ENCODE results near the gene OR6C75. TPM values are rescaled to one million over a fixed set of nuclear protein-coding genes. Genes with fewer than 3 reads are reported as not detected.
"Not testable (repeated sequence)": the region's sequence is repeated elsewhere in the genome, so short reads cannot be mapped to it uniquely, and the experiment has no call there.

Gene OR6C75
- total RNA-seq, result not detected

DNA sequence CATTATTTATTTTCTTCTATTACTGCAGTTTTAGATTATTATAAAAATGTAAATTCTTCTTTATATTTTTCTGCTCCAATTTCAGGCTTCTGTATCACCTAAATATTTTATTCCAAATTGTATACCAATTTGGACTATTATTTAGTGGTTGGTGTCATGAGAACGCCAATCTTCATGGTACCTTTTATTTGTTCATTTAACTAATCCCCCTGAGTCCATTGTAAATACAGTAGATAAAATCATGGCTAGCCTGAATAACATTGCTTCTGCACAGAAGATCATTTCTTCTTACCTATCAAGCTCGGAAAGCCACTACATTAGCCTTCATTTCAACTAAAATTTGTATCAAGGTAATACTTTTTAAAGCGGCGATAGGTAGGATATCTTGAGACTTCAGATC lies at the start of gene OR6C75:
TSS of gene OR6C75 (plus strand) at position 301 of the 400 bp plus-strand sequence. CDS start 2,136 bp downstream, outside the sequence.
- no peak for DNase-seq (ENCODE audit: low spot score)

- DNase-seq (ENCODE audit: low spot score), result no peak
Observed at GRCh38 chr12:55314043-55314442, 48.7 kb upstream of the OR6C75 start, which contains the start of gene OR6C1. TSS of gene OR6C1 (plus strand) at chr12:55314343. CDS start at chr12:55320600, 6,257 bp downstream.

DNA sequence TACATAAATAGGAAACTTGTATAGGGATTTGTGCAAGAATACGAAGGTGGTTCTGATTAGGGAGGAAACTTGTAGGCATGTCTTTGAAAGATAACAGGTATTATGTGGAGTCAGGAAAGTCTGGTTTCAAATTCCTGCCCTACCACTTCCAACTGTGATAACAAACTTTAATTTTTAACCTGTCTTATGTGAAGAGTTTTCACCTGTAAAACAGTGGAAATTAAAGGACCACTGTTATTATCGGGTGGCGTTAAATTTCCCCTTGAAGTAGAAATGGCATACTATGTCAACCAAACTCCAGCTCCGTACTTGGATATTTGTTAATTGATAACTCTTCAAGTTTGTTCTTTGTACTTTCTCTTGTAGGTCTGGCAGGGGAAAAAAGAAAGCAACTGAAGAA lies 42.6 kb upstream of the OR6C75 start:
- no peak for DNase-seq (ENCODE audit: low spot score)

DNA sequence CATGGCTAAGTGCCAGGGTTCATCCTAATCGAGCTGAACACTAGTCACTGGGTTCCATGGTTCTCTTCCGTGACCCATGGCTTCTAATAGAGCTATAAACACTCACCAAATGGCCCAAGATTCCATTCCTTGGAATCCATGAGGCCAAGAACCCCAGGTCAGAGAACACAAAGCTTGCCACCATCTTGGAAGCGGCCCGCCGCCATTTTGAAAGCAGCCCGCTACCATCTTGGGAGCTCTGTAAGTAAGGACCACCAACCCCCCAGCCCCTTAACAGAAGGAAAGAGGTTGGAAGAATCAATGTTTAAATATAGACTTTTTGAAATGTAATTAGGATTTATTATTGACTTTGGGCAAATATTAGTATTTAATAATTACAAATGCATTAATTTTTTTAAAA lies 37.0 kb upstream of the OR6C75 start:
- not testable (repeated sequence) for DNase-seq (ENCODE audit: low spot score)

DNA sequence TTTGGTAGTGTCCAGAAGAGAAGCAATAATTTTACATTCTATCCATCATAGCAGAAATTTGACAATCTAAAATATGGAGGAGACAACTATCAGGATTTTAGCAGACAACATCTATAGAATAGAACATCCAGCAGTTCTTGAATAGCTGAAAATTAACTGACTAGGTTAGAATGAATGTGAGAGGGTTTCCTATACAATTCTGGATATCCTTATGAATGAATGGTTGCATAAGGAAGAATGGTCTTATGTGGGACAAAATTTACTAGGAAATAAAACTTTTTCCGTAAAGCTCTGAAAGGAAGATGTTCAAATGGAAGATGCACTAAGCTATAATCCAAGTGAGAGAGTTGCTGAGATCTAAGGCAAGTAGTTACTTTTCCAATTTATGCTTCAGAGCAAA lies 32.3 kb upstream of the OR6C75 start, which contains the start of gene OR6C3:
TSS of gene OR6C3 (plus strand) at position 301 of the 400 bp plus-strand sequence. CDS start 955 bp downstream, outside the sequence.
- DNase-seq (ENCODE audit: low spot score), result no peak

- DNase-seq (ENCODE audit: low spot score), result no peak
Observed at GRCh38 chr12:55336002-55336401, 26.8 kb upstream of the OR6C75 start.

DNA sequence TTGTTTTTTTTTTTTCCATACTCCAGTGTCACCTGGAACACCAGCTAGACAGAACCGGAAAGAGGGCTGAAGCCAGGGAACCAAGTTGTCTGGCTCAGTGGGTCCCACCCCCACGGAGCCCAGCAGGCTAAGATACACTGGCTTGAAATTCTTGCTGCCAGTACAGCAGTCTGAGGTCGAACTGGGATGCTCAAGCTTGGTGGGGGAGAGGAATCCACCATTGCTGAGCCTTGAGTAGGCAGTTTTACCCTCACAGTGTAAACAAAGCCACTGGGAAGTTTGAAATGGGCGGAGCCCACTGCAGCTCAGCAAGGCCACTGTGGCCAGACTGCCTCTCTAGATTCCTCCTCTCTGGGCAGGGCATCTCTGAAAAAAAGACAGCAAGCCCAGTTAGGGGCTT lies 7.4 kb upstream of the OR6C75 start:
- not testable (repeated sequence) for DNase-seq (ENCODE audit: low spot score)

GRCh38 chr12:55365086-55365485 lies 2.3 kb downstream of the OR6C75 start:
- no peak for DNase-seq (ENCODE audit: low spot score)

DNA sequence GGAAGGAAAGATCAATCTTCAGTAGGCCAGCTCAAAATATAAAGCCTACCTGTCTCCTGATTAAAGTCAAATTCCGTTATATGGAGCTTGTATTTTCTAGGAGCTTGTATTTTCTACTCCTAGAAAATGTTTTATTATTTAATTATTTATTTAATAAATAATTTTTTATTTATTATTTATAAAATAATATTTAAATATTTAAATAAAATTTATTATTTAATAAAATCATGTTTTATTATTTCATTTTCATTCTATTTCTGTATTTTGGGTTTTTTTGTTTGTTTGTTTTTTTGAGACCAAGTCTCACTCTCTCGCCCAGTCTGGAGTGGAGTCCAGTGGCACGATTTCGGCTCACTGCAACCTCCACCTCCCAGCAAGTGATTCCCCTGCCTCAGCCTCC lies 9.7 kb downstream of the OR6C75 start:
- DNase-seq (ENCODE audit: low spot score), result no peak

- no peak for DNase-seq (ENCODE audit: low spot score)
Observed at GRCh38 chr12:55385891-55386290, 23.1 kb downstream of the OR6C75 start.

GRCh38 chr12:55392032-55392795 lies 29.4 kb downstream of the OR6C75 start:
- no peak for DNase-seq (ENCODE audit: low spot score)

DNA sequence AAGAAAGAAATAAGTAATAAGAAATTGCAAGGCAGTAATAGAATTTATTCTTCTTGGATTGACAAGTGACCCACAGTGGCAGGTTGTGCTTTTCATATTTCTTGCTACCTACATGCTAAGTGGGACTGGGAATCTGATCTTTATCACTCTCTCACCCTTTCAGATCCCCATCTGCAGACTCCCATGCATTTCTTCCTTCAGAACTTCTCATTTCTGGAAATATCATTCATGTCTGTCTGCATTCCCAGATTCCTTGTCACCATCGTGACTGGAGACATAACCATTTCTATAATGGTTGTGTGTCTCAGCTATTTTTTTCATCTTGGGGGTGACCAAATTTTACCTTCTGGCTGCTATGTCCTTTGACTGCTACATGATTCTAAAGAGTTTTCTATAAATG lies 33.6 kb downstream of the OR6C75 start:
- no peak for DNase-seq (ENCODE audit: low spot score)

DNA sequence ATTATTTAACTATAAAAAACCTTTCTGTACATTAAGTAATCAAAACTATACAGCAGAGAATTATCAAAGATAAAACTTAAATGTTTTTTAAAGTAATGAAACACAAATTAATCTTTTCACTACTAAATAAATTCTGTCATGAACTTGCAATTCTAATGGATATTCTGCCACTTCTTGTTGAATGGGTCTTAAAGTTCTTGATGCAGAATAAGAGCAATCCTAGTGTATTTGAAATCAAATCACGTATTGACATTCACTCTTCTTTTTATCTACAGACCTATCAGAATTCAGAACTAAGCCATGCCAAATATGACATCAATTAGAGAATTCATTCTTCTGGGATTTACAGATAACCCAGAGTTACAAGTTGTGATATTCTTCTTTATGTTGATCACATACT lies 37.5 kb downstream of the OR6C75 start, which contains the start of gene OR6C65:
TSS of gene OR6C65 (plus strand) at position 301 of the 400 bp plus-strand sequence. CDS start at position 301, 0 bp downstream.
- DNase-seq (ENCODE audit: low spot score), result no peak

- no peak for DNase-seq (ENCODE audit: low spot score)
Observed at GRCh38 chr12:55407866-55408265, 45.1 kb downstream of the OR6C75 start.

- not testable (repeated sequence) for DNase-seq (ENCODE audit: low spot score)
Observed at GRCh38 chr12:55409133-55409532, 46.4 kb downstream of the OR6C75 start.

- not testable (repeated sequence) for DNase-seq (ENCODE audit: low spot score)
Observed at GRCh38 chr12:55412138-55412537, 49.4 kb downstream of the OR6C75 start.

- not testable (repeated sequence) for DNase-seq (ENCODE audit: low spot score)
Observed at GRCh38 chr12:55413498-55414388, 51.0 kb downstream of the OR6C75 start.

DNA sequence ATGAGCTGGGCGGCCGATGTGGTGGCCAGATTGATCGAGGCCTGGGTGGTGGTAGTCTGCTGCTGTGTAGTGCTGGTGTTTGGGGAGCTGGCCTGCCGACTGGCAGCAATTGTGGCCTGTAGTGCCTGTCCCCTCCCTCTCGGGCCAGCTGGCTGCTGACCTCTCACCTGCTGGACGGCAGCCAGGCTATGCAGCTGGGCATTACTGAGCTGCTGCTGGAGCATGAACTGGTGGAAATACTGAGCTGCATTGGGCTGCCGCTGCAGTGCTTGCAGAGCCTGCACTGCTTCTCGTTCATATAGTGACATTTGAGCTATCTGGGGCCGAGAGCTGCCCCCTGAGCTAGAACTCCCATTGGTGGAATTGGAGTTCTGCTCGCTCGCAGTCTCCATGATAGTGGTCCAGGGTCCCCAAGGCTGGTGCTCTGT lies 51.6 kb downstream of the OR6C75 start:
- not testable (repeated sequence) for DNase-seq (ENCODE audit: low spot score)

- not testable (repeated sequence) for DNase-seq (ENCODE audit: low spot score)
Observed at GRCh38 chr12:55414889-55415288, 52.1 kb downstream of the OR6C75 start.

DNA sequence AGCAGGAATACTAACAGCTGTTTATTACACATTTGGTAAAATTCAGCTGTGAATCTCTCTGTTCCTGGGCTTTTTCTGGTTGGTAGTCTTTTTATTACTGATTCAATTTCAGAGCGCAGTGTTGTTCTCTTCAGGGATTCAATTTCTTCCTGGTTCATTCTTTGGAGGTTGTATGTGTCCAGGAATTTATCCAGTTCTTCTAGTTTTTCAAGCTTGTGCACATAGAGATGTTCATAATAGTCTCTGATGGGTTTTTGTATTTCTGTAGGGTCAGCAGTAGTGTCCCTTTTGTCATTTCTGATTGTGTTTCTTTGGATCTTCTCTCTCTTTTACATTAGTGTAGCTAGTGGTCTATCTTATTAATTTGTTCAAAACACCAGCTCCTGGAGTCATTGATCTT lies 54.2 kb downstream of the OR6C75 start:
- no peak for DNase-seq (ENCODE audit: low spot score)

Data from mucosa of gallbladder (tissue), 1 donor.